HUES64 (cell line): Measurements from ENCODE around the gene THSD4.

Experiments used
- H3K27ac ChIP-seq: 2 replicates; pipeline ENCODE4 v1.7.0; 2013; ENCODE audit warnings: low read depth, low read length, inconsistent platforms
- H3K27me3 ChIP-seq: 2 replicates; pipeline ENCODE4 v1.6.1; 2013; ENCODE audit warnings: mild to moderate bottlenecking, low read length; ENCODE audit not compliant: insufficient read depth
- H3K36me3 ChIP-seq: 2 replicates; pipeline ENCODE4 v1.6.1; 2013; ENCODE audit warnings: mild to moderate bottlenecking, low read length; ENCODE audit not compliant: insufficient read depth
- H3K4me1 ChIP-seq: 2 replicates; pipeline ENCODE4 v1.6.1; 2013; ENCODE audit warnings: mild to moderate bottlenecking, low read length, moderate library complexity; ENCODE audit not compliant: insufficient read depth
- H3K4me3 ChIP-seq: 2 replicates; pipeline ENCODE4 v1.5.1; 2013; ENCODE audit warnings: mild to moderate bottlenecking, low read length, moderate library complexity
- H3K9ac ChIP-seq: 2 replicates; pipeline ENCODE4 v1.6.1; 2013; ENCODE audit warnings: mild to moderate bottlenecking, low read depth, low read length
- H3K9me3 ChIP-seq: 2 replicates; pipeline ENCODE4 v1.6.1; 2013; ENCODE audit warnings: low read depth, low read length; ENCODE audit not compliant: insufficient read depth
- WGBS: fragments of 150-250, 120-280 bp; methylation state at CpG from one replicate; pipeline ENCODE4 v1.1.7; 2013; ENCODE audit warnings: missing lambda C conversion rate; 5-methylcytosine and 5-hydroxymethylcytosine counted together

Gene THSD4

GRCh38 chr15:71493526-71493925, 378.3 kb downstream of the THSD4 start:
- Histone ChIP-seq H3K4me3 (no peak overlapping the region), H3K9me3 (0 out of 2 replicates have a peak, but pooled peaks cover 5% of the 10 kb centered on the region), H3K36me3 (no peaks in the 10 kb centered on the region), H3K4me1 (no peaks in the 10 kb centered on the region), H3K27ac (no peak overlapping the region), H3K27me3 (no peaks in the 10 kb centered on the region), H3K9ac (no peak overlapping the region)
- WGBS, result 93% methylated on average over 5 of the region's 5 CpGs

GRCh38 chr15:71494563-71495397, 379.5 kb downstream of the THSD4 start:
- no peaks in the 10 kb centered on the region for H3K36me3 ChIP-seq
- H3K4me3 ChIP-seq, result no peak overlapping the region
- no peak overlapping the region for H3K9ac ChIP-seq
- no peaks in the 10 kb centered on the region for H3K4me1 ChIP-seq
- 0 out of 2 replicates have a peak, but pooled peaks cover 5% of the 10 kb centered on the region for H3K9me3 ChIP-seq
- H3K27me3 ChIP-seq, result no peaks in the 10 kb centered on the region
- WGBS, result 94% methylated on average over 8 of the region's 9 CpGs
- no peak overlapping the region for H3K27ac ChIP-seq

GRCh38 chr15:71495398-71495780, 380.1 kb downstream of the THSD4 start:
- WGBS, result 60% methylated on average over 3 of the region's 3 CpGs
- Histone ChIP-seq H3K27ac (no peak overlapping the region), H3K4me3 (no peak overlapping the region), H3K9ac (no peak overlapping the region), H3K9me3 (0 out of 2 replicates have a peak, but pooled peaks cover 5% of the 10 kb centered on the region), H3K36me3 (no peaks in the 10 kb centered on the region), H3K27me3 (no peaks in the 10 kb centered on the region), H3K4me1 (no peaks in the 10 kb centered on the region)

GRCh38 chr15:71496336-71496955, 381.2 kb downstream of the THSD4 start:
- no peaks in the 10 kb centered on the region for H3K4me1 ChIP-seq
- H3K27me3 ChIP-seq, result no peaks in the 10 kb centered on the region
- H3K36me3 ChIP-seq, result no peaks in the 10 kb centered on the region
- no peak overlapping the region for H3K27ac ChIP-seq
- H3K4me3 ChIP-seq, result no peak overlapping the region
- no peak overlapping the region for H3K9ac ChIP-seq
- WGBS, result 72% methylated on average over 4 of the region's 4 CpGs
- no peaks in the 10 kb centered on the region for H3K9me3 ChIP-seq

GRCh38 chr15:71501344-71502076, 386.2 kb downstream of the THSD4 start:
- H3K27ac ChIP-seq, result no peak overlapping the region
- no peak overlapping the region for H3K9ac ChIP-seq
- no peak overlapping the region for H3K4me3 ChIP-seq
- H3K36me3 ChIP-seq, result no peaks in the 10 kb centered on the region
- no peaks in the 10 kb centered on the region for H3K27me3 ChIP-seq
- H3K9me3 ChIP-seq, result no peaks in the 10 kb centered on the region
- H3K4me1 ChIP-seq, result no peaks in the 10 kb centered on the region
- WGBS, result 94% methylated on average over 1 of the region's 1 CpG

DNA sequence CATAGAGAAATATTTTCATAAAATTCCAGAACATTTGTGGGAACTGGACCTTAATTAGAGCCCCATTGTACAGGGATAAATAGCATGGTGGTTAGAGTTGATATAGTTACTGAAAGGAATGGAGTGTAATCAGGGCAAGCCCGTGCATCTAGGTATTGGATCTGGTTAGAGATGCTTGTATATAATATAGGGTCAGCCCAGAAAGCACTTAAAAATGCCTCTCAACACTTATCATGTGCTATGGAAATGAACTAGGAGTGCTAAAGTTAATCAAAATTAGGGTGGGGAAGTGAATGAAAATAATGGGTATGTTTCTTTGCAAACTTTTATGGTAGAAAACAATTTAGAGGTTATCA, 386.8 kb downstream of the THSD4 start:
- no peak overlapping the region for H3K27ac ChIP-seq
- 84% methylated on average over 1 of the region's 1 CpG for WGBS
- H3K36me3 ChIP-seq, result no peaks in the 10 kb centered on the region
- no peak overlapping the region for H3K4me3 ChIP-seq
- H3K27me3 ChIP-seq, result no peaks in the 10 kb centered on the region
- no peak overlapping the region for H3K9ac ChIP-seq
- H3K9me3 ChIP-seq, result no peaks in the 10 kb centered on the region
- H3K4me1 ChIP-seq, result no peaks in the 10 kb centered on the region

GRCh38 chr15:71505962-71506361, 390.7 kb downstream of the THSD4 start:
- Histone ChIP-seq H3K4me1 (no peaks in the 10 kb centered on the region), H3K27ac (no peak overlapping the region), H3K36me3 (no peaks in the 10 kb centered on the region), H3K27me3 (no peaks in the 10 kb centered on the region), H3K9ac (no peak overlapping the region), H3K4me3 (no peak overlapping the region), H3K9me3 (no peaks in the 10 kb centered on the region)
- WGBS, result 68% methylated on average over 4 of the region's 4 CpGs

DNA sequence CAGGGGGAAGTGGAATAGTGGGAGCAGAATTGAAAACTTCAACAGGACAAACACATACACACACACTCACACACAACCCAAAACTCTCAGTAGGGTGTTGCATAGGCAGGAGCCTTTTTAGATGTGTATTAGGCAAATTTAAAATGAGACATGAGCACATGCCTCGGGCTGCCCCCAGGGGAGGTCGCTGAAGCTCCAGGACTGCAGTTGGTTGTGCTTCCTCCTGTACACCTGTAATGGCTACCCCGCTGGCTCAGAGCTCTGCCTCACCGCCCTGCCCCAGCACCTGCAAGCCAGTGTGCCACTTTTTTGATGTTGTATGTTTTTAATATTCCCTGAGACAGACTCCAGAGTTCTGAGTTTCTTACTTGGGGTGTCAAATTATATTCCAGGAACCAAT, 391.7 kb downstream of the THSD4 start:
- peaks cover 3% of the 10 kb centered on the region for H3K4me1 ChIP-seq
- 70% methylated on average over 4 of the region's 4 CpGs for WGBS

DNA sequence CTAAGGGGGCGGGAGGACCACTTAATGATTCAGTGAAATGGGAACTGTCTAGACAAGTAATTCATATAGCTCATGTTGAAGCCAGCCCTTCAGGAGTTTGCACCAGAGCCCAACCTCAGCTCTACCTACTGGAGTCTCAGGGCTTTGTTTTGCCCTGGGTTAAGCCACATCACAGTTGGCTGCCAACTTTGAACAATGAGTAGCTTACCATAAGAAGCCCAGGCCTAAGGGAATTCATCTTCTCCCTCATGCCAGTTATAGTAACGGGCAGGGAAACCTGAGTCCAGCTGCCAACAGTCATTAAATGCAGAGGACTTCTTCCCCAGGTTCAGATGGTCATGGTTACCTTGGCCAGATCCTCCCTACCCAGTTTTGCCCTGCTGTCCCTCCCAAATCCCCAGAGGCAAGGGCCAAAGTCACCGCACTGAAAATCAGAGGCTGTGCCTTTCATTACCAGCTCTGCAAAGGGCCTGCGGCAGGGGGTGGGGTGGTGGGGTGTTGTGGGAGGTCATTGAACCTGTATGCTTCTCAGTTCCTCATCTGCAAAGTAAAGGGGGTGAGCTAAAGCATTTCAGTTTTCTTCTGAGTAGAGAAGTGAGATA, 392.9 kb downstream of the THSD4 start:
- no peaks in the 10 kb centered on the region for H3K36me3 ChIP-seq
- H3K4me3 ChIP-seq, result no peak overlapping the region
- no peak overlapping the region for H3K27ac ChIP-seq
- peaks cover 8% of the 10 kb centered on the region for H3K4me1 ChIP-seq
- 90% methylated on average over 4 of the region's 4 CpGs for WGBS
- no peaks in the 10 kb centered on the region for H3K27me3 ChIP-seq
- H3K9me3 ChIP-seq, result no peaks in the 10 kb centered on the region
- H3K9ac ChIP-seq, result no peak overlapping the region

More for the DNA sequence above, 391.7 kb downstream of the THSD4 start:
- Histone ChIP-seq H3K4me3 (no peak overlapping the region), H3K27ac (no peak overlapping the region), H3K27me3 (no peaks in the 10 kb centered on the region), H3K9me3 (no peaks in the 10 kb centered on the region), H3K36me3 (no peaks in the 10 kb centered on the region), H3K9ac (no peak overlapping the region)

GRCh38 chr15:71509139-71509538, 393.9 kb downstream of the THSD4 start:
- H3K9me3 ChIP-seq, result no peaks in the 10 kb centered on the region
- no peaks in the 10 kb centered on the region for H3K36me3 ChIP-seq
- H3K27ac ChIP-seq, result no peak overlapping the region
- no peaks in the 10 kb centered on the region for H3K27me3 ChIP-seq
- H3K4me3 ChIP-seq, result no peak overlapping the region
- WGBS, result 86% methylated on average over 1 of the region's 1 CpG
- H3K9ac ChIP-seq, result no peak overlapping the region
- peaks cover 8% of the 10 kb centered on the region for H3K4me1 ChIP-seq

DNA sequence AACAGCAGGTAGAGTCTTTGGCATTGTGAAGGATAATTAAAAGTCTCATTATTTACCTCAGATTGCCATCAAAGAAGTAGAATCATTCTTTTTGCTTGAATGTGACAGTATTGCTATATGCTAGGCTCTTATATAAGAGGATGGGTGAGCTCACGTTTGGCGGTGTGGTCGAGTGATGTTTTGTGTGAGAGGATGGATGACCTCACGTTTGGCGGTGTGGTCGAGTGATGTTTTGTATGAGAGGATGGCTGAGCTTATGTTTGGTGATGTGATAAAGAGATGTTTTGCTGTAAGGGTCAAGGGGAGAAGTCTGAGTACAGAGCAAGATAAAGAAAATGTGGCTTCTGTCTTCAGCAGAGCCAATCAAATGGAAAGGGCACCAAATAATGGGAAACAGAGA, 395.5 kb downstream of the THSD4 start:
- Histone ChIP-seq H3K9ac (no peak overlapping the region), H3K27me3 (no peaks in the 10 kb centered on the region), H3K36me3 (no peaks in the 10 kb centered on the region), H3K4me1 (peaks cover 16% of the 10 kb centered on the region), H3K4me3 (no peak overlapping the region), H3K9me3 (no peaks in the 10 kb centered on the region), H3K27ac (no peak overlapping the region)
- 92% methylated on average over 6 of the region's 6 CpGs for WGBS
